ENCODE data around the gene OR6N1.

Gene OR6N1

DNA sequence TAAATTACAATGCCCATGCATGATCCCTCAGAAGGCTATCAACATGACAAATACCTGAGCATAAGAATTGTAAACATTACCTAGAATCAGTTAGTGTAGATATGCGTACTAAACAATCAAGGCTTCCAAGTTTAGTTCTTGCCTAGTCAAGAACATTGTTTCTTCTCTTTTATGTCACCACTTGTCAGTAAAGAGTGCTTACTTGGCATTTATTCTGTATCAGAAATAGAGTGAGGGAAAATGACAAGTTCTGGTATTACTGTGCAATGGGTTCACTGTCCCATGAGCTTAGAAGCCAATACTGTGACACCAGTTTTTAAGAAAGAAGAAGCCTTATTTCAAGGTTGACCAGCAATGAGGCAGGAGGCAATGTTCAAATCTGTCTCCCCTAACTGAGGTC lies 31.7 kb upstream of the OR6N1 start:
- in situ Hi-C loops (cut with HindIII; ENCODE audit: low pct_unique_long_range_greater_than_20kb, low sequenced_read_pairs): no loop called here
- no peak for DNase-seq (ENCODE audit: low read depth in 1 of 2, low spot score in 1 of 2)
- no peak for TF ChIP-seq JUND (IDR thresholded peaks at IDR 0.05; ENCODE audit: low read depth)

DNA sequence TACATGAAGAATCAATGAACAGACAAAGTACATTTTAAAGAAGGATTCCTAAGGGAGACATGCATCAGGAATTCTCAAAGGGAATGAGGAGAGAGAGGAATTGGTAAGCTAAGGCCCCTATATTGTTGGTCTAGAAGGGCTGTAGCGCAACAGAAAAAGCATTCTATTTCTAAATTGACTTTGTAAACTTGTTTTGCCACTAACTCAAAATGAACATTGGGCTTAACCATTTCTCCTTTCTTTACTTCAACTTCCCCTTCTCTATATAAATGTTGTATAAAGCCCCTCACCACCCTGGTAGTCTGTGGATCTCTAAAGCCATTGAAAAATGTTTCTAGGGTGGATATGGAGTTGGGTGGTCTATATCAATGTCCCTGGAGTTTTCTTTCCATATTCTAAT lies 29.4 kb upstream of the OR6N1 start:
- in situ Hi-C loops (cut with HindIII; ENCODE audit: low pct_unique_long_range_greater_than_20kb, low sequenced_read_pairs): no loop called here
- no peak for DNase-seq (ENCODE audit: low read depth in 1 of 2, low spot score in 1 of 2)
- no peak for TF ChIP-seq JUND (IDR thresholded peaks at IDR 0.05; ENCODE audit: low read depth)

DNA sequence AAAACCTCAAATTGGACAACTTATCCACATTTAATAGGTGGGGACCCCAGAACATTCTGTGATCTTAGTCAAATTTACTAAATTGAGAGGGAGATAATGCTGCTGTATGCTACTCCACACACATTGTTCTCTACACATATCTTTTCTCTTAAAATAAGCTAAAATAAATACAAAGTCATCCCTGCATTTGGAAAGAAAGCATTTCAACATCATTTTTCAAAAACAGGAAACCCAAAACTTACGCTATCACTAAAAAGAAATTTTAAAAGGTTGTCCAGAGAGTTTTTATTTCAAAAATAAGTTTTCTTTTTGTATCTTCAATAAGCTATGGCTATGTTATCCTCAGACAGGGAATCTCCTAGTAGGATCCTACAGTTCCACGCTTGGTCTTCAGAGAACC lies 28.5 kb upstream of the OR6N1 start:
- in situ Hi-C loops (cut with HindIII; ENCODE audit: low pct_unique_long_range_greater_than_20kb, low sequenced_read_pairs): no loop called here
- DNase-seq (ENCODE audit: low read depth in 1 of 2, low spot score in 1 of 2): no peak
- TF ChIP-seq JUND (IDR thresholded peaks at IDR 0.05; ENCODE audit: low read depth): no peak

- no peak for TF ChIP-seq JUND (IDR thresholded peaks at IDR 0.05; ENCODE audit: low read depth)
- no peak for DNase-seq (ENCODE audit: low read depth in 1 of 2, low spot score in 1 of 2)
Observed at GRCh38 chr1:158799689-158800088, 27.7 kb upstream of the OR6N1 start.

DNA sequence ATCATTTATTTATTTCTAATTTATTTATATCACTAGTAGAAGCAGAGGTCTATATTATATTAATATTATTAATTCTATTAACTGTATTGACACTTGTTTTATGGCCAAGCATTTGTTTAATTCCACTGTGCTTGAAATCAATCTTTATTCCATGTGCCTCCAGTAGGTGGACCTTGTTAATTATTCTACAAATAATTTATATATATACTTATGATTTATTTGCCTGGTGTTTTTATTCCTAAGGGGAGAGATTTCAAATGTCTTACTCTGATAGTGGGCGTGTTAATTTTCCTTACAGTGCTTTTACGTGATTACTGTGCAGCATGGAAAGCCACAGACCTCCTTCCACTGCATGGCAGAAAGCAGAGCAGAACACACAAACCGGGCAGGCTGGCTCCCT lies 26.5 kb upstream of the OR6N1 start:
- DNase-seq (ENCODE audit: low read depth in 1 of 2, low spot score in 1 of 2): no peak

More at GRCh38 chr1:158799689-158800088, 27.7 kb upstream of the OR6N1 start:
- in situ Hi-C loops (cut with HindIII; ENCODE audit: low pct_unique_long_range_greater_than_20kb, low sequenced_read_pairs): no loop called here

GRCh38 chr1:158794247-158794646 lies 22.3 kb upstream of the OR6N1 start:
- no peak for DNase-seq (ENCODE audit: low read depth in 1 of 2, low spot score in 1 of 2)
- in situ Hi-C loops (cut with HindIII; ENCODE audit: low pct_unique_long_range_greater_than_20kb, low sequenced_read_pairs): no loop called here

More for the DNA sequence above, 26.5 kb upstream of the OR6N1 start:
- in situ Hi-C loops (cut with HindIII; ENCODE audit: low pct_unique_long_range_greater_than_20kb, low sequenced_read_pairs): no loop called here
- no peak for TF ChIP-seq JUND (IDR thresholded peaks at IDR 0.05; ENCODE audit: low read depth)

DNA sequence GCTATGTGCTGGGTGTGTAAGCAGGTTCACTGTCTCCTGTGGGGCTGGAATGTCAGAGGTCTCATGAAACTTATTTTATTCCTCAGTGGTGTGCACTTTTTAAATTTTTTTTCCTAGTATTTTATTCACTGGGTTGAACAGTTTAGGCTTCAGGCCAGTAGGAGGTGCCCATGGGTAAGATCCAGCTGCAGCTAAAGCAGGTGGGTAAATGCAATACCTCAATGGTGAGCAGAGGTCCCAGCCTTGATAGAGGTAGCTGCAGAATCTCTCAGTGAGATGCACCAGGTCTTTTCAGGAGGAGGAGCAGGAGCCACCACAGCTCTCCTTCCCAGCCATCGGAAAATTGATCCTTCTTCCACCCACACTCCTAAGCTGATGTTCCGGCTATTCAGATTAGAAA lies 21.6 kb upstream of the OR6N1 start:
- in situ Hi-C loops (cut with HindIII; ENCODE audit: low pct_unique_long_range_greater_than_20kb, low sequenced_read_pairs): no loop called here
- TF ChIP-seq JUND (IDR thresholded peaks at IDR 0.05; ENCODE audit: low read depth): no peak
- DNase-seq (ENCODE audit: low read depth in 1 of 2, low spot score in 1 of 2): no peak

More at GRCh38 chr1:158794247-158794646, 22.3 kb upstream of the OR6N1 start:
- TF ChIP-seq JUND (IDR thresholded peaks at IDR 0.05; ENCODE audit: low read depth): no peak

DNA sequence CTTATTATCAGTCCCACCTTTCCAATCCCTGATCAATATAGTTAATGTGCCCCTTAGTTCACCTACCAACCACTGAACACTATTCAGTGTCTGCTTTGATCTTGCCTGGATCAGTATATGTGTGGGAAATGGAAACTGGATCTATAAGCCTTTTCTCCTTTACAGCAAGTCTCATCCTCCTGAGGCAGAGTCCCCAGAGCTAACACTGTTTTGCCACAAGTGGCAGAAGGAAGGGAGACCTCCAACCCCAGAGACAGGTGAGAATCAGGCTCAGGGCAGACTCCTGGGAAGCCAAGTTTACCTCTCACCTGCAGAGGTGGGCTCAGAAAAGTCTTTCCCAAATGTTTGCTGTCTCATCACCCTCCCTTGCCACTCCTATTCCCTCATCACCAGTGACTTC lies 9.1 kb upstream of the OR6N1 start, which contains the start of gene OR6N2:
Gene OR6N2, minus strand, starts transcription at position 101 of the 400 bp plus-strand sequence. CDS start 3,569 bp downstream, outside the sequence.
- TF ChIP-seq JUND (IDR thresholded peaks at IDR 0.05; ENCODE audit: low read depth): no peak
- in situ Hi-C loops (cut with HindIII; ENCODE audit: low pct_unique_long_range_greater_than_20kb, low sequenced_read_pairs): no loop called here

GRCh38 chr1:158754420-158754819 lies 17.6 kb downstream of the OR6N1 start, which contains the start of gene OR6K6:
Gene OR6K6 (plus strand): TSS chr1:158754720. CDS start chr1:158754888, 168 bp downstream.
- in situ Hi-C loops (cut with HindIII; ENCODE audit: low pct_unique_long_range_greater_than_20kb, low sequenced_read_pairs): no loop called here
- TF ChIP-seq JUND (IDR thresholded peaks at IDR 0.05; ENCODE audit: low read depth): no peak
- no peak for DNase-seq (ENCODE audit: low read depth in 1 of 2, low spot score in 1 of 2)

More for the DNA sequence above, 9.1 kb upstream of the OR6N1 start, which contains the start of gene OR6N2:
- no peak for DNase-seq (ENCODE audit: low read depth in 1 of 2, low spot score in 1 of 2)

- no peak for TF ChIP-seq JUND (IDR thresholded peaks at IDR 0.05; ENCODE audit: low read depth)
- in situ Hi-C loops (cut with HindIII; ENCODE audit: low pct_unique_long_range_greater_than_20kb, low sequenced_read_pairs): no loop called here
- no peak for DNase-seq (ENCODE audit: low read depth in 1 of 2, low spot score in 1 of 2)
Observed at GRCh38 chr1:158752155-158752712, 19.8 kb downstream of the OR6N1 start.

DNA sequence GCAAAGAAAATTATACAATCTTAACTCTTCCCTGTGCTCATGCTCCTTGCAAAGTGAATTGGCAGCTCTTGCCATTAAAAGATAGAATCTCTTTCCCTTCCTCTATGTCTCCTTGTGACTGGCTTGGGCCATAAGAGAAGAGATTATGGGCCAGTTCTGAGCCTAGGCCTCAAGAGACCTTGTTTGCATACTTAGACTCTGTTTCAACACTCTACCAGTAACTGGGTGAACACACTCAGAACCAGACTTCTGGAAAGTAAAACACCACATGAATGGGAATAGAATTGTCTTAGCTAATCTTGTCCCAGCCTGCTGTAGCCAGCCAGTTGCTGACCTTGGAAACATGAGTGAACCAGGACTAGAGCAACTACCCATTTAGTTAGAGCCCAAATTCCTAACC lies 36.1 kb downstream of the OR6N1 start:
- DNase-seq (ENCODE audit: low read depth in 1 of 2, low spot score in 1 of 2): no peak
- in situ Hi-C loops (cut with HindIII; ENCODE audit: low pct_unique_long_range_greater_than_20kb, low sequenced_read_pairs): no loop called here
- TF ChIP-seq JUND (IDR thresholded peaks at IDR 0.05; ENCODE audit: low read depth): no peak

DNA sequence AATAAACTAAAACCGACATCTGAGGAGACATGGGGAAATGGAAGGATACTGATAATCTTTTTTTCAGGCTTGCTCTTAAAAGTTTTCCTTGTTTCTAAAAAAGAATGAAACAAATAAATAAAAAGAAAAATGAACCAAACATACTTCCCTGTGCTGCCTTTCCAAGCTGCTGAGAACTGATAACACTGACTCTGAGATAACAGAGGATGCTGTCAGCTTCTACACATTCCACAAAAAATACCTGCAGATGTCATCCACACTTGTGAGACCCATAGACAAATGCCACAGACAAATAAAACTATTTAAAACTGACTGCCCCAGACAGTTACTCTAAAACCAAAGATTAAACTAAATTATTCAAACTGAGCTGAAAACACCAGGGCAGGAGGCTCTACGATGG lies 39.5 kb downstream of the OR6N1 start:
- in situ Hi-C loops (cut with HindIII; ENCODE audit: low pct_unique_long_range_greater_than_20kb, low sequenced_read_pairs): no loop called here
- DNase-seq (ENCODE audit: low read depth in 1 of 2, low spot score in 1 of 2): no peak
- no peak for TF ChIP-seq JUND (IDR thresholded peaks at IDR 0.05; ENCODE audit: low read depth)

DNA sequence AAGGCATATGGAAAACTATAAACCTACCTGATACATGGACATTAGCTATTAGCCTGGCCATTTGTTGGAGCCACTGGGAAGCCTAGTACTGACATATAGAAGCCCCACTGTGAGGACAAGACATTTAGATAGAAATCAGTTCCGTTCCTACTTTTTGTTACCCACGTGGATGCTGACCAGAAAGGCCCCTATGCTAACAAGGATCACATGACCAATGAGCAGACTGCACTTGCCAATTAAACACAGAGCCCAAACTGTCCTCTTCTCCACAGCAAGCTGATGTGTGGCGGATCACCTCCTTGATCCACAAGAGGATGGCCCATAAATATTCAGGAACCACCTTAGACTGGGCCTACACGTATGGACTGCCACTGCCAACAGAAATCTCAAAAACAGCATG lies 40.3 kb downstream of the OR6N1 start:
- in situ Hi-C loops (cut with HindIII; ENCODE audit: low pct_unique_long_range_greater_than_20kb, low sequenced_read_pairs): no loop called here
- DNase-seq (ENCODE audit: low read depth in 1 of 2, low spot score in 1 of 2): no peak
- no peak for TF ChIP-seq JUND (IDR thresholded peaks at IDR 0.05; ENCODE audit: low read depth)

- in situ Hi-C loops (cut with HindIII; ENCODE audit: low pct_unique_long_range_greater_than_20kb, low sequenced_read_pairs): no loop called here
- no peak for TF ChIP-seq JUND (IDR thresholded peaks at IDR 0.05; ENCODE audit: low read depth)
- no peak for DNase-seq (ENCODE audit: low read depth in 1 of 2, low spot score in 1 of 2)
Observed at GRCh38 chr1:158730453-158730852, 41.5 kb downstream of the OR6N1 start.

All from T47D (cell line).